ENCODE measurements around the gene MACROD2. TPM values are rescaled to one million over a fixed set of nuclear protein-coding genes. Genes with fewer than 3 reads are reported as not detected.
"Not testable (repeated sequence)": the region's sequence is repeated elsewhere in the genome, so short reads cannot be mapped to it uniquely, and the experiment has no call there.

The MACROD2 gene
- polyA plus RNA-seq, 1 donor (not counting 4 experiments of a cell fraction or from before 2014, with no cell fraction given): 0.71 TPM

DNA sequence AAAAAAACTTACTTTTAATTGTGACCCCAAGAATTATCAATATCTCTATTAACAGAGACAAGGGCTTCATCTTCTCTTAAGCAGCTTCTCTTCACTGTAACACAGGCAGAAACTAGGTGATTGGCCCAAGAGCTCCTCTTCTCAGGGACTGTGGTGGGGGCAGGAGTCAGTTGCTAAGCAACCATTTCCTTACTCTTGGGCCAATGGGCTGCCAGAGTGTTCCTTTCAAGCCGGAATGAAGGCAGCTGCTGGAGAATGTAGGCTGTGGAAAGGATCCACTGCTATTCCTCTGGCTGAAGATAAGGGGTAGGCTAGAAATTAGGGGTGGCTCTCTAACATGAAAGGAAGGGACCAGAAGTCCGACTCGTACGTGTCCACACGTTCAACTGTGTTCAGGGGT is 4.9 kb upstream of the MACROD2 start, which contains the start of gene SEL1L2:
SEL1L2 (minus strand) TSS at position 150 of the 400 bp plus-strand sequence; CDS start at position 70, 80 bp downstream.
- Histone ChIP-seq H3K4me2 (ENCODE audit: control insufficient read depth, extremely low read depth, insufficient read depth, low read depth, low read length) (no peak within 1 kb of the TSS), H3K4me1 (ENCODE audit: control insufficient read depth, extremely low read depth, insufficient read depth, low read length) (no peaks in the 10 kb centered on the region), H3K79me2 (ENCODE audit: control insufficient read depth, insufficient read depth, low read length) (no peaks in the 10 kb centered on the region), H3K27ac (ENCODE audit: control insufficient read depth, insufficient read depth, low read length) (no peak within 1 kb of the TSS), H3K36me3 (ENCODE audit: control insufficient read depth in 2 of 2, extremely low read depth in 1 of 2, insufficient read depth in 2 of 2, low read length in 2 of 2) (no peaks in the 10 kb centered on the region), H2AFZ (ENCODE audit: control insufficient read depth, low read length) (no peak within 1 kb of the TSS), H3K9me1 (ENCODE audit: control insufficient read depth, extremely low read depth, insufficient read depth, low read length) (no peaks in the 10 kb centered on the region), H3K9me3 (ENCODE audit: control insufficient read depth, low read depth, low read length) (no peaks in the 10 kb centered on the region), H4K20me1 (ENCODE audit: control insufficient read depth, extremely low read depth, insufficient read depth, low read length) (no peaks in the 10 kb centered on the region), H3K4me3 (ENCODE audit: control insufficient read depth in 2 of 3, extremely low read depth in 1 of 3, insufficient read depth in 2 of 3, low read depth in 1 of 3, low read length in 3 of 3) (no peak within 1 kb of the TSS), H3K27me3 (ENCODE audit: control insufficient read depth, extremely low read depth, insufficient read depth, low read length) (no peaks in the 10 kb centered on the region), H3K9ac (ENCODE audit: control insufficient read depth, extremely low read depth, insufficient read depth, low read length) (no peak within 1 kb of the TSS)
- DNase-seq (ENCODE audit: low read depth, low spot score) (no peak), FAIRE-seq (no peak)
- dilution Hi-C loops (cut with MboI; ENCODE audit: extremely low pct_ligation_motif_present, low sequenced_read_pairs): no loop called here
- TF ChIP-seq EZH2 (IDR thresholded peaks at IDR 0.05; ENCODE audit: low read length) (no peak), CTCF (optimal IDR thresholded peaks at IDR 0.05 in 1 of 3, IDR thresholded peaks at IDR 0.05 in 1 of 3, conservative IDR thresholded peaks at IDR 0.05 in 1 of 3; ENCODE audit: extremely low read depth in 1 of 3, insufficient read depth in 2 of 3, low read length in 3 of 3) (no peak)

DNA sequence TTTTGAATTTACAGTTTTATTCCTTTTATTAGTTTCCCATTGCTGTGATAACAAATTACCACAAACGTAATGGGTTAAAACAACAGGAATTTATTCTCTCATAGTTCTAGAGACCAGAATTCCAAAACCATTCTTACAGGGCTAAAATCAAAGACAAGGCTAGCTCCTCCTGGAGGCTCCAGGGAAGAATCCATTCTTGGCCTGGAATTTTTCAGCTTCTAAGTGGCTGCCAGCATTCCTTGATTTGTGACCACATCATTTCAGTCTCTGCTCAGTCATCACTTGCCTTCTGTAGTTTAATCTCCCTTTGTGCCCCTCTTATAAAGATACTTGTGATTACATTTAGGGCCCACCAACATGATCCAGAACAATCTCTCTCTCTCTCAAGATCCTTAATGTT is 4.0 kb upstream of the MACROD2 start:
- dilution Hi-C loops (cut with MboI; ENCODE audit: extremely low pct_ligation_motif_present, low sequenced_read_pairs): no loop called here
- no peaks in the 10 kb centered on the region for H3K9me3 ChIP-seq (ENCODE audit: control insufficient read depth, low read depth, low read length)
- no peak for FAIRE-seq

DNA sequence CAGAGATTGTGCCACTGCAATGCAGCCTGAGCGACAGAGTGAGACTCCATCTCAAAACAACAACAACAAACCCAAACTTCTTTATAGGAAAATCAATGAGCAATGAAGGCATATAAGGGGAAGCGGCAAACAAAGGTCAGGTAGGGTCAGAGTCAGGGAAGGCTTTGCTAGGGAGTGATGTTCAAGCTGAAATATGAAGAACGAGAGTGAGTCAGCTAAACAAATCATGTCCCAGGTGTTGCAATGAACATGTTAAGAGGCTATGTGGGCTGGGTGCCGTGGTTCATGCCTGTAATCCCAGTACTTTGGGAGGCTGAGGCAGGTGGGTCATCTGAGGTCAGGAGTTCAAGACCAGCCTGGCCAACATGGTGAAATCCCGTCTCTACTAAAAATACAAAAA is 3.4 kb upstream of the MACROD2 start:
- H3K36me3 ChIP-seq (ENCODE audit: control insufficient read depth in 2 of 2, extremely low read depth in 1 of 2, insufficient read depth in 2 of 2, low read length in 2 of 2); H3K4me3 ChIP-seq (ENCODE audit: control insufficient read depth in 2 of 3, extremely low read depth in 1 of 3, insufficient read depth in 2 of 3, low read depth in 1 of 3, low read length in 3 of 3); DNase-seq (ENCODE audit: low read depth, low spot score); H3K9me3 ChIP-seq (ENCODE audit: control insufficient read depth, low read depth, low read length); dilution Hi-C loops (cut with MboI; ENCODE audit: extremely low pct_ligation_motif_present, low sequenced_read_pairs); H3K9me1 ChIP-seq (ENCODE audit: control insufficient read depth, extremely low read depth, insufficient read depth, low read length); H3K4me1 ChIP-seq (ENCODE audit: control insufficient read depth, extremely low read depth, insufficient read depth, low read length); H3K27ac ChIP-seq (ENCODE audit: control insufficient read depth, insufficient read depth, low read length); FAIRE-seq; H3K9ac ChIP-seq (ENCODE audit: control insufficient read depth, extremely low read depth, insufficient read depth, low read length); H3K79me2 ChIP-seq (ENCODE audit: control insufficient read depth, insufficient read depth, low read length); H3K27me3 ChIP-seq (ENCODE audit: control insufficient read depth, extremely low read depth, insufficient read depth, low read length); H2AFZ ChIP-seq (ENCODE audit: control insufficient read depth, low read length); H3K4me2 ChIP-seq (ENCODE audit: control insufficient read depth, extremely low read depth, insufficient read depth, low read depth, low read length); H4K20me1 ChIP-seq (ENCODE audit: control insufficient read depth, extremely low read depth, insufficient read depth, low read length): not testable (repeated sequence)

More for the DNA sequence above, 4.0 kb upstream of the MACROD2 start:
- Histone ChIP-seq H3K4me2 (ENCODE audit: control insufficient read depth, extremely low read depth, insufficient read depth, low read depth, low read length) (no peak overlapping the region), H3K4me3 (ENCODE audit: control insufficient read depth in 2 of 3, extremely low read depth in 1 of 3, insufficient read depth in 2 of 3, low read depth in 1 of 3, low read length in 3 of 3) (no peak overlapping the region), H3K36me3 (ENCODE audit: control insufficient read depth in 2 of 2, extremely low read depth in 1 of 2, insufficient read depth in 2 of 2, low read length in 2 of 2) (no peaks in the 10 kb centered on the region), H3K27ac (ENCODE audit: control insufficient read depth, insufficient read depth, low read length) (no peak overlapping the region), H4K20me1 (ENCODE audit: control insufficient read depth, extremely low read depth, insufficient read depth, low read length) (no peaks in the 10 kb centered on the region), H2AFZ (ENCODE audit: control insufficient read depth, low read length) (no peak overlapping the region), H3K27me3 (ENCODE audit: control insufficient read depth, extremely low read depth, insufficient read depth, low read length) (no peaks in the 10 kb centered on the region), H3K9ac (ENCODE audit: control insufficient read depth, extremely low read depth, insufficient read depth, low read length) (no peak overlapping the region), H3K4me1 (ENCODE audit: control insufficient read depth, extremely low read depth, insufficient read depth, low read length) (peaks cover 3% of the 10 kb centered on the region), H3K79me2 (ENCODE audit: control insufficient read depth, insufficient read depth, low read length) (no peaks in the 10 kb centered on the region), H3K9me1 (ENCODE audit: control insufficient read depth, extremely low read depth, insufficient read depth, low read length) (no peaks in the 10 kb centered on the region)
- TF ChIP-seq CTCF (optimal IDR thresholded peaks at IDR 0.05 in 1 of 3, IDR thresholded peaks at IDR 0.05 in 1 of 3, conservative IDR thresholded peaks at IDR 0.05 in 1 of 3; ENCODE audit: extremely low read depth in 1 of 3, insufficient read depth in 2 of 3, low read length in 3 of 3): no peak
- no peak for TF ChIP-seq EZH2 (IDR thresholded peaks at IDR 0.05; ENCODE audit: low read length)
- no peak for DNase-seq (ENCODE audit: low read depth, low spot score)
